Stomach smooth muscle (tissue), 2 donors: ENCODE measurements around the gene RBP5.
"Not testable (repeated sequence)": the region's sequence is repeated elsewhere in the genome, so short reads cannot be mapped to it uniquely, and the experiment has no call there.

Source experiments
- H3K27ac ChIP-seq: one replicate; pipeline ENCODE4 v1.7.0; 2013; ENCODE audit warnings: mild to moderate bottlenecking, low read length, inconsistent platforms
- H3K27me3 ChIP-seq, 2 donors: one replicate each; pipeline ENCODE4 v1.7.0; 2013; ENCODE audit warnings: low read length in 2 of 2; ENCODE audit not compliant: insufficient read depth in 2 of 2, control insufficient read depth in 1 of 2
- H3K36me3 ChIP-seq, 2 donors: one replicate each; pipeline ENCODE4 v1.7.0; 2013; ENCODE audit warnings: low read length in 2 of 2; ENCODE audit not compliant: control insufficient read depth in 2 of 2, insufficient read depth in 2 of 2
- H3K4me1 ChIP-seq: one replicate; pipeline ENCODE4 v1.7.0; 2013; ENCODE audit warnings: low read length; ENCODE audit not compliant: control insufficient read depth, insufficient read depth
- H3K4me3 ChIP-seq, 2 donors: one replicate each; pipeline ENCODE4 v1.7.0; 2013; ENCODE audit warnings: low read length in 2 of 2
- H3K9ac ChIP-seq, 2 donors: one replicate each; pipeline ENCODE4 v1.7.0; 2013; ENCODE audit warnings: low read length in 2 of 2, mild to moderate bottlenecking in 1 of 2
- H3K9me3 ChIP-seq, 2 donors: one replicate each; pipeline ENCODE4 v1.7.0; 2013; ENCODE audit warnings: low read length in 2 of 2; ENCODE audit not compliant: control insufficient read depth in 2 of 2
- donor health status: healthy.
- donor health status: Pancreatic carcinoma.

The RBP5 gene

DNA sequence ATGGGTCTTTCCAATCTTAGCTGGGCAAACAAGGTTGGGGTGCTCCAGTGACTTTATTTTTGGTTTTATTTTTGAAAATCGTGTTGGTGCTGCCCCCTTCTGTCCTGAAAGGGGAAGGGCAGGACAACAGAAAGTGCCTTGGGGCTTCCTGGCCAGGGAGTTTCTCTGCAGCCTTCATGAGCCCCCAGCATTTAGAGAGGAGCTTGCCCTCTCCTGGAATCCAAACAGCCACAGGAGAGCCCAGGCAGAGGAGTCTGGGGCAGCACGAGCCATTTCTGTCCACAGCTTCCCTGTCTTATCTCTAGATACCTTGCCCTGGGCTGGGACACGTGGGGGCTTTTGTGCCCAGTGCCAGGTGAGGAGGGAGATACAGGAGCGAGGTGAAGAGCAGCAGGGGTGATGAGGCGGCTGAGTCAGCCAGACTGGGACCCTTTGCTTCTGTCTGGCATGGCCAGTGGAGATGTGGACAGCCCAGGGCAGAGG, 15.3 kb downstream of the RBP5 start:
- Histone ChIP-seq H3K27me3 (no peaks in the 10 kb centered on the region), H3K9me3 (no peaks in the 10 kb centered on the region), H3K36me3 (peaks cover 0 to 13% of the 10 kb centered on the region in 2 donors), H3K4me1 (peaks cover 14% of the 10 kb centered on the region), H3K4me3 (no peak overlapping the region), H3K27ac (no peak overlapping the region), H3K9ac (no peak overlapping the region)

DNA sequence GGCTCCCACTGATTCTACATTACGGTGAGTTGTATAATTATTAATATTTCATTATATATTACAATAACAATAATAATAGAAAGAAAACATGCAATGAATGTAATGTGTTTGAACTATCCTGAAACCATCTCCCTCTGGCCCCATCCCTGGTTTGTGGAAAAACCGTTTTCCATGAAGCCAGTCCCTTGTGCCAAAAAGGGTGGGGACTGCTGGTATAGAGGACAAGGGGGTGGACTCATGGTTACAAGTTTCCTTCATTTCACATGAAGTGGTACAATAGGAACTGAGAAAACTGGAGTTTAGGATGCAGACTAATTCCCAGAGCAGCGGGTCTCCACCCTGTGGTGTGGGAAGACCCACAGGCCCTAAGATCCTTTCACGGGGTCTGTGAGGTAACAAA, 16.6 kb downstream of the RBP5 start:
- no peak overlapping the region for H3K27ac ChIP-seq
- H3K4me3 ChIP-seq, result no peak overlapping the region
- no peaks in the 10 kb centered on the region for H3K9me3 ChIP-seq
- peaks cover 22% of the 10 kb centered on the region for H3K4me1 ChIP-seq
- H3K36me3 ChIP-seq, result peaks cover 0 to 12% of the 10 kb centered on the region in 2 donors
- H3K27me3 ChIP-seq, result no peaks in the 10 kb centered on the region
- no peak overlapping the region for H3K9ac ChIP-seq

DNA sequence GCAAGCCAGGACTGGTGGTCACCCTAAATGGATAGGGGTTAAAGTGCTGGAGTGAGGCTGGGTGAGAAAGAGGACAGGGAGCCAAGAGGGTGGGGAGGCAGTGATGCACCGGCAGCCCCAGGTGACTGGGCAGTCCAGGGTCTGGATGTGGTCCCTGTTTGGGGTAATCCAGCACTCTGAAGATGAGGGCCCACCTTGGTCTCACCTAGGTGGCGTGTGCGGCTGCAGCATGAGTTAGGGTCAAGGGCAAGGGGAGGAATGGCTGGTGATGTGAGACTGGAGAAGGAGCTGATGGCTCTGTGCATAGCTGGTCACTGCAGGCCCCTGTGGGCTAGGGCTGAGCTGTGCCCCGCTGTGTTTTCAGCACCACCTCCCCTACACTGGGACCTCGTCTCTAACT, 18.0 kb downstream of the RBP5 start:
- Histone ChIP-seq H3K9ac (no peak overlapping the region), H3K27ac (no peak overlapping the region), H3K36me3 (peaks cover 0 to 5% of the 10 kb centered on the region in 2 donors), H3K4me3 (no peak overlapping the region), H3K4me1 (peaks cover 22% of the 10 kb centered on the region), H3K9me3 (no peaks in the 10 kb centered on the region), H3K27me3 (no peaks in the 10 kb centered on the region)

DNA sequence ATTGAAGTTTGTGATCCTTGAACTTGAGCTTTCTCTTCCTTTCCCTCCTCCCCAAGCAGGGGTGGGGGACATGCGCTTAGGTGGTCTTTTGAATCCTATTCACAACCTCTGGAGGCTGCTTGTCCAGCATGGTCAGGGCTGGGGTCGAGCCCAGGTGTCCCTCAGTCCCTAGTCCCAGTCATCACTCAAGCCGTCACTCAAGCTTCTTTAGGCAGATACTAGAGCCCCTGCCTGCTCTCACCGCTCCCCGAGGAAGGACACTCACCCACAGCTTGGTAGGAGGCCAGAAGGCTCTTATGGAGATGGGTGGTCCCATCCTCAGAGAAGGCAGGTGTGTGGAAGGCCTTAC, 19.1 kb downstream of the RBP5 start:
- Histone ChIP-seq H3K9ac (peak overlapping the region; percentile 75 to 93), H3K27me3 (no peaks in the 10 kb centered on the region), H3K36me3 (no peaks in the 10 kb centered on the region), H3K27ac (peak overlapping the region; percentile 94), H3K9me3 (no peaks in the 10 kb centered on the region), H3K4me3 (peak overlapping the region in 1 of 2 donors; percentile 89), H3K4me1 (peaks cover 22% of the 10 kb centered on the region)

DNA sequence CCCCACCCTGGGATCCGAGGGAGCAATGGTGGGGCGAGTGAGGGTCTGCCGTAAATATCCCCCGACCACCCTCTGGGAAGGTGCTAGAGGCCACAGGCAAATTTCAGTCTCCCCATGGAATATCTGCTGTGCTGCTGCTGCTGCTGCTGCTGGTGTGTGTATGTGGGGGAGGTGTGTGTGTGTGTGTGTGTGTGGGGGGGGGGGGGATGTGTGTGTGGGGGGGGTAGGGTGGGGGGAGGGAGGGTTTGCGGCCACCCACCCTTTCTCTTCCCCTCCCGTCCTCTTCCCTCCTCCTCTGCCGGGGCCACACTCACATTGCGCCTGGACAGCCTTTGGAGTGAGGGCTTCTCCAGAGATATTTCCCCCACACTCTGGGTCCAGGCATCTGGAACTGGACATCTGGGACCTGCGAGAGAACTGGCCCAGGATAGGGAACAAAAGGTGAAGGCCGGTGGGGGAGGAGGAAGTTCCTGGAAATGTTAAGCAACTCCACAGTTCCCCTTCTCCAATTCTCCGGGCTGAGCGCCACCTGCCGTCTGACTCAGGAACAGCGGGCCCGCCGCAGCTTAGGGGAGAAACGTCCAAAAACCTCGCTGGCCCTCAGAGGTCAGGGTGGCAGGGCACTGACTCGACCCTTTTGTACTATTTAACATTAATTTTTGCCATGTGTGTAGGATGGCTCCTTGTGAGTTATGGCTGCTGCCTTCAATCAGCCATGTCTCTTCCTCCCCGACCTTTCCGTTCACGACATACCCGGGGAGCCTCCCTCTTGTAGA, 19.7 kb downstream of the RBP5 start, which contains the start of gene C1RL:
TSS of gene C1RL (minus strand) at position 419 of the 776 bp plus-strand sequence. CDS start at position 385, 34 bp downstream.
- no peaks in the 10 kb centered on the region for H3K9me3 ChIP-seq
- H3K4me3 ChIP-seq, result peak within 1 kb of the TSS; percentile 89 to 93
- peaks cover 22% of the 10 kb centered on the region for H3K4me1 ChIP-seq
- H3K36me3 ChIP-seq, result peaks cover 0 to 3% of the 10 kb centered on the region in 2 donors
- H3K27me3 ChIP-seq, result no peaks in the 10 kb centered on the region
- peak within 1 kb of the TSS; percentile 94 for H3K27ac ChIP-seq
- peak within 1 kb of the TSS; percentile 93 for H3K9ac ChIP-seq

DNA sequence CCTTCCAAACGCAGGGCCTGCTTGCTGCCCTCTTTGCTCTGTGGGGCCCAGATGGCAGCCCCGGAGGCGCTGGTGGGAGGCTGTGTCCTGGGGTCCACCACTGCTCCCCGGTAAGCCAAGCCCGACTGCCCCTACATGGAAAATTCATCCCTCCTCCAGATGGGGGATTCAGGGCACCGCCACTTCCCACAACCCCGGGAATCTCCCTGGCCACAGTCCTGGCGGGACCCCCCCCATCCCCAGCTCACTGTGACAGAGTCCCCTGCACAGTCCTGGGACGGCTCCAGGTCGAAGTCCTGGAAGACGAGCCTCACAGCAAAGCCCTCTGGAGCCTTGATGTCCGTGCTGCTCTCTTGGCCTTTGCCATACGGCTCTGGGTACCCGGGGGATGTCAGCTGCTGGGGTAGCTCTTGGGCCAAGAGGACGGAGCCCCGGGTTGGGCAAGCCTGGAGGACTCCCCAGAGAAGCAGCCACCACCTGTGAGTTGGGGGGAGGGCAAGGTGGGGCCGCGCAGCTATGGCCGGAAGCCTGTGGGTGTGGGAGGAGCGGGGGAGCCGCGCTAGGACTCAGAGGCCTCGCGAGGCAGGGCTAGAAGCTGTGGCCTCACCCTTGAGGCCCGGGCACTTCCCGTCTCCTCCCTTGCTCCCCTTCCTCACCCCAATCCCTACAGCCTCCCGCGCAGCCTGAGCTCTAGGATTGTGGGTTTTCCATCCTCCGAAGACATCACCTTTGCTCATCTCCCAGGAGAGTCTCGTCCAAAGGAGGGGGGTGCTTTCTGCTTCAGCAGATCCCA, 20.5 kb downstream of the RBP5 start:
- H3K27ac ChIP-seq, result peak overlapping the region; percentile 94
- H3K4me3 ChIP-seq, result peak overlapping the region; percentile 89 to 93
- peaks cover 20% of the 10 kb centered on the region for H3K4me1 ChIP-seq

DNA sequence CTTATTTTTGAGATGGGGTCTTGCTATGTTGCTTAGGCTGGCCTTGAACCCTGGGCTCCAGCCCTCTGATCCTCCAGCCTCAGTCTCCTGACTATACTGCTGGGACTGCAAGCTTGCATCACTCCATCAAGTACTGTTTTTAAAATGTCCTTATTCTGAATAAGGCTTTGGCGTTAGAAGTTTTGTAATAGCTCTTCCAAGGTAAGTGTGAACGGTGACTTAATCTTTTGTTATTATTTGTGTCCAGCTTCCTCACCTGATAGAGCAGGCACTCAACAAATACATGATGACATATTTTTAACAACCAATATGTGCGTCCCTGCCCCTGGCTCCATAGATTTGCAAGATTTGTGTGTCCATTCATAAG, 21.1 kb downstream of the RBP5 start:
- Histone ChIP-seq H3K4me1 (peaks cover 18% of the 10 kb centered on the region), H3K27me3 (no peaks in the 10 kb centered on the region), H3K9me3 (no peaks in the 10 kb centered on the region), H3K27ac (peak overlapping the region; percentile 94), H3K36me3 (peaks cover 0 to 3% of the 10 kb centered on the region in 2 donors), H3K9ac (peak overlapping the region; percentile 93), H3K4me3 (peak overlapping the region; percentile 89 to 93)

More for the DNA sequence above, 20.5 kb downstream of the RBP5 start:
- Histone ChIP-seq H3K9me3 (no peaks in the 10 kb centered on the region), H3K27me3 (no peaks in the 10 kb centered on the region), H3K9ac (peak overlapping the region; percentile 93), H3K36me3 (peaks cover 0 to 3% of the 10 kb centered on the region in 2 donors)

DNA sequence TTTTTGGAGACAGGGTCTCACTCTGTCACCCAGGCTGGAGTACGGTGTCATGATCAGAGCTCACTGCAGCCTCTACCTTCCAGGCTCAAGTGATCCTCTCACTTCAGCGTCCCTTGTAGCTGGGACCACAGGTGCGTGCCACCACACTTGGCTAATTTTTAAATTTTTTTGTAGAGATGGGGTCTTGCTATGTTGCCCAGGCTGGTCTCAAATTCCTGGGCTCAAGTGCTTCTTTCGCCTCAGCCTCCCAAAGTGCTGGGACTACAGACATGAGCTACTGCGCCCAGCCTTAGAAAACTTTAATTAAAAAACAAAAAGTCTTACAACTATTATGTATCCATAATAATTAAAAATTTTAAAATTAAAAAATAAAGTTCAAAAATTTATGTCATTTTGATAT, 21.5 kb downstream of the RBP5 start:
- peaks cover 18% of the 10 kb centered on the region for H3K4me1 ChIP-seq
- H3K4me3 ChIP-seq, H3K27me3 ChIP-seq, H3K36me3 ChIP-seq, H3K9ac ChIP-seq, H3K27ac ChIP-seq, H3K9me3 ChIP-seq: not testable (repeated sequence)

DNA sequence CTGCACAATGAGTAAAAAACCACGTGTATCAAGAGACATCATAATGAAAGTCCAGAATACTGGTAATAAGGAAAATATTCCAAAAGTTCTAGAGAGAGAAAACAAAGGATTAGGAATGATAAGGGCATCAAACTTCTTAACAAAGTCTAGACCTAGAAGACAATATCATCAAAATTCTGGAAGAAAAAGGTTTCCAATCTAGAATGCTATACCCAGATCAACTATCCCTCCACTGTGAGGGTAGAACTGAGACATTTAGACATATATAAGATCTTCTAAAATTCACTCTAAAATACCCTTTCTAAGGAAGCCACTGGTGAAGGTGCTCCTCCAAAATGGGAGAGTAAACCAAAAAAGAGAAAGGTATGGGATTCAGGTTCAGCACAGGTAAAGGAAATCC, 22.6 kb downstream of the RBP5 start:
- Histone ChIP-seq H3K36me3 (peaks cover 0 to 10% of the 10 kb centered on the region in 2 donors), H3K4me1 (peaks cover 20% of the 10 kb centered on the region), H3K9me3 (no peaks in the 10 kb centered on the region), H3K9ac (no peak overlapping the region), H3K27ac (no peak overlapping the region), H3K27me3 (no peaks in the 10 kb centered on the region), H3K4me3 (no peak overlapping the region)

DNA sequence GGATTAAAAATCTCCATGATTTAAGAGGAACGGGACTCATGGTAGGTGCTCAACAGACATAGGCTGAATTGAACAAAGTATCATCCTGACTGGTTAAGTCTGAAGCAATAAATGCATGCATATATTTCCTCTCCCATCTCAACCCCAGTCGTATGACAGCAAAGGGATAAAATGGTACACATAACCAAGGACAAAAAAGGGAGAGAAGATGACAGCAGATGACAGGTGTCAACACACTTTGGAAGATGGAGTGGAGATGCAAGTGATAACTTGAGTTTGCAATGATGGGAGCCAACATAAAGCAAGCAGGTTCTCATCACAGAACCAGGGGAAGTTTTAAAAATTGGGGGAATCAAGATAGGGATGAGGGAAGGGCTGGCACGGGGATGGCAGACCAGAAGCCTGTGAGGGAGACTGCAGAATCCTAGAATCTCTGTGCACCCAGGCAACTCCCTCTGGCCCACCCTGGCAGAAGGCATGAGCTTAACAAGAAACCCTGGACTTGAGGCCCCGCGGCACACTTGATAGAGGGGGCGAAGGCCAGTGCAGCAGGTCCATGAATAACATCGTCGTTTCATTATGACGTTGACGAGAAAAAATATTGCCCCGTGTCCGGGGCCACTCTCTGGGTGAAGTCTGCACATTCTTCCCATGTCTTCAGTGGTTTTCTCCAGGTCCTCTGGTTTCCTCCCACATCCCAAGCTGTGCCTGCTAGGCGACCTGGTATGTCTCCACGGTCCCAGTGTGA, 24.7 kb downstream of the RBP5 start:
- H3K4me1 ChIP-seq, result peaks cover 13% of the 10 kb centered on the region
- no peaks in the 10 kb centered on the region for H3K9me3 ChIP-seq
- H3K27me3 ChIP-seq, result no peaks in the 10 kb centered on the region
- H3K36me3 ChIP-seq, result peaks cover 4 to 19% of the 10 kb centered on the region in 2 donors
- H3K9ac ChIP-seq, result no peak overlapping the region
- H3K27ac ChIP-seq, result no peak overlapping the region
- H3K4me3 ChIP-seq, result no peak overlapping the region
